GM12874 (cell line): ENCODE data around the gene HSD17B8.

ENCODE experiments used
- CTCF ChIP-seq: IDR thresholded peaks from 2 replicates; pipeline ENCODE4 v1.5.1; 2011; ENCODE audit warnings: low read depth, mild to moderate bottlenecking, control low read depth, low read length, moderate library complexity; ENCODE audit not compliant: insufficient read depth

Gene HSD17B8

GRCh38 chr6:33164176-33164575, 40.3 kb upstream of the HSD17B8 start:
- no peak for TF ChIP-seq CTCF

DNA sequence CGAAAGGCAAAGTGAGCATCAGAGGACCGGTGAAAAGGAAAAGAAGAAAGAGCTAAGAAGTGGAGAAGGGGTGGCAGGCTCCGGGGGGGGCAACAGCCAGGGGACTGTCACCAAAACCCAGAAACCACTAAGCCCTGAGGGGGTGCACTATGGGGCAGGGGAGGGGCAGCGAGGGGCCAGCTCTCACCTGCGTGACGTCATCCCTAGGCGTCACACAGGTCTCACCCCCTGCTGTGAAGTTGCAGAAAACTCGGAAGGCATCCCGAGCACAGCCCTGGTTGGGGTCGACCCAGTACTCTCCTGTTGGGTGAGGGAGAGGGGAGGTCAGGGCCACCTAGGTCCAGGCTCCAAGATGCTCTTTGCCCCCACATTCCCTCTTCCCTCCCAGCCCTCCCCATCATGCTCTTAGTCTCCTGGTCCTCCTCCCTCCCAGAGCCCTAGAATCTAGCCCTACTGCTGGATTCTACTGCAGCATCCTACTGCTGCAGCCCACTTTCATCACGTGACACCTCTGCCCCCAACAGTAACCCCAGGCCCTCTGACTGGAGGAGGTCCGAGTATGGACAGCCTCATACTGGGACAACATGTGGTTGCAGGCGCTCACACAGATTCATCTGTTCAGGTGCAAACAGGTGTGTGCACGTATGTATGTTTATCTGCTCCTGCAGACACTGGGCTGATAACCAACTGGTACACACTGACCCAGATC, 39.6 kb upstream of the HSD17B8 start:
- no peak for TF ChIP-seq CTCF

DNA sequence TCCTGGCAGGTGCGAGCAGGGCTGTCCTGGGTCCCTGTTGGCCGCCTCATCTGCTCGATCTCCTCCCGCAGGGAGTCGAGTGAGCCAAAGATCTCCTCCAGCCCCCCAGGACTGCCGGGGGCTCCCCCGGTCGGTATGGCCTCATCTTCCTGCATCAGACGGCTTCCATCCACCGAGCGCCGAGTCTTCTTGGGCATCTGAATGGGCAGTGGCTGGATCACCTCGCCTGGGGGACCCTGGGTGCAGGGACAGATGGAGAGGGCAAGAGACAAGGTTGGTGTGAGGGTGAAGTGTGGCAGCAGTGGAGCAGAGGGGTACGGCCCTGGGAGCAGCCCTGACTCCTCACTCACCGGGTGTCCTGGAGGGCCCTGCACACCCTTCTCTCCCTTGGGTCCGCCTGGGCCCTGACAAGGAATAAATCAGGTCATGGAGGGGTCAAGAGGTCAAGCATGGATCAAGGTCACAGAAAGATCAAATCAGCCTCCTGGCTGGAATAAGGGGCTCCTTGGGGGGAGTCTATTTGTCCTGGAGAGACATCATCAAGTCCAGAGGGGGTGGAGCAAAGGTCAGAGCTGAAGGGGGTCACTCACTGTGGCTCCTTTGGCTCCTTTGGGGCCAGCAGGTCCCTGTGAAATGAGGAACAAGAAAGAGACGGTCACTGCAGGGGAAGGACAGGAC, 38.7 kb upstream of the HSD17B8 start:
- no peak for TF ChIP-seq CTCF

DNA sequence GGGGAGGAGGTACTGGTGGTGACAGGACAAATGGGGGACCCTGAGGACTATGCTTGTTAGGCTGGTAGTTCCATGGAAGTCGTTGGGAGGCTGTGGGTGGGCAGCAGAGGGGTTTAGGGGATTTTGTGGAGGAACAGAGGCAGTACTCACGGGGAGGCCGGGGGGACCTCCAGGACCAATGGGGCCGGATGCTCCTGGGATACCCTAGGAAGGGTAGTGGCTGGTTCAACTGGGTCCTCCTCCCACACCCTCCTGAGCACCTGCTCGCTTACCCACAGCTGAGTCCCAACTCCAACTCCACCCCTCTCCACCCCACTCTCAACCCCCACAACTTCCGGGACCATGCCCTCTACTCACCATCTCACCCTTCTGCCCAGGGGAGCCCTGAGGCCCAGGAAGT, 38.1 kb upstream of the HSD17B8 start:
- no peak for TF ChIP-seq CTCF

DNA sequence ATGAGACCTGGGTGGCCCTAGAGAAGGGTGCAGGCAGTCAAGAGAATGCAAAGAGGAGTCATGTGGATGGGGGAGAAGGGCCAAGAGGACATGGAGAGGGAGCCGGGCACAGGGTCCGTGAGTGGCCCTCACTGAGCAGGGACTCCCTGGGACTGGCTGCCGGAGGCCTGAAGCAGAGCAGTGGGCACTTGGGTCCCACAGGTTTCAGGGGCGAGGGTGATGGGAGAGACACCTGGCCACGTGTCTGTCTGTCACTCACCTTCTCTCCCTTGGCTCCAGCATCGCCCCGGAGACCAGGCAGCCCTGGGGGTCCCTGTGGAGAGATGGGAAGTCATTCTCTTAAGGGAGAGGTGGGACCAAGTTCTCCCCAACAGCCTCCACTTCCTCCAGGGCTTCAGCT, 37.6 kb upstream of the HSD17B8 start:
- no peak for TF ChIP-seq CTCF

DNA sequence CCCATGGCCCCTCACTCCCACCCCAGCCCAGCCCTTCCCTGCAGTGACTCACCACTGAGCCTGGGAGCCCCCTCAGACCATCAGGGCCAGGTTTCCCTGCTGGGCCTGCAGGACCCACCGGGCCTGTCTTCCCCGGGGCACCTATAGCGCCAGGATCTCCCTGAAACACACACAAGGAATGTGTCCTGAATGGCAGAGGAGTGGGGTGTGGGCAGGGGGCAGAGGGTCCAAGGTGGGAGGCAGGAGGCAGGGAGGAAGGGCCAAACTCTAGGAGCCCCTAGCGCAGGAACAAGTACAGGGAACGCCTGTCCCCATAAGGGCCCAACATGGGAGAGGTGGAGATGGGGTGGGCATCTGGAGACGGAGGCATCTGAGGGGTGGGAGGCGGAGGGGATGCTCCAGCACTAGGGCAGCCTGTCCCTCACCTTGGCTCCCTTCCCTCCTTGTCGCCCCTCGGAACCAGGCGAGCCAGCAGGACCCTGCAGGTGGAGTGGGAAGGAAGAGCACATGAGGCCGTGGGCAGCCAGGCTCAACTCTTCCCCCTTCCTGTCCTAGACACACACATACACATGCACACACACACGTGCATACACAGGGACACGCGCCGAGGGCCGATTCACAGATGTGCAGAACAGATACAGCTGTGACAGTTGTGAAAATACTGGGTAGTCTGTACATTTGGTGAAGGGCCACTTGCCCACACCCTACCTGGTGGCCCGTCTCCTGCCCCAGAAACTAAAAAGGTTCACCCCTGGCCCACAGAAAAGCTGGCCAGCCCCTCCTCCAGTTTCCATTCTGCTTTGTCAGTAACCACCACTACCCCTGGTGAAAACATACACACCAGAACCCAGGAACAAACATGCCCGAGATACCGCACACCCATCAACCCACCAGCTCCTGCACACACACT, 36.8 kb upstream of the HSD17B8 start:
- TF ChIP-seq CTCF: no peak

- no peak for TF ChIP-seq CTCF
These were observed 36.2 kb upstream of the HSD17B8 start for GRCh38 chr6:33168284-33168601.
